NB4 (cell line): ENCODE results near the gene IFNGR2.
"Not testable (repeated sequence)": the region's sequence is repeated elsewhere in the genome, so short reads cannot be mapped to it uniquely, and the experiment has no call there.

Experiments used
- DNase-seq: peaks from one replicate; pipeline ENCODE4 v3.0.0; 2010; ENCODE audit warnings: low read depth
- H3K4me3 ChIP-seq: one replicate; pipeline ENCODE4 v1.5.1; 2011; ENCODE audit warnings: mild to moderate bottlenecking, low read depth, low read length, moderate library complexity
- CTCF ChIP-seq: IDR thresholded peaks from one replicate; pipeline ENCODE4 v1.5.1; 2012; ENCODE audit warnings: low read depth, low read length
- MAX ChIP-seq: IDR thresholded peaks from 2 replicates; pipeline ENCODE4 v1.6.1; 2011; ENCODE audit warnings: low read depth, low read length
- MYC ChIP-seq: IDR thresholded peaks from 2 replicates; pipeline ENCODE4 v1.6.1; 2011; ENCODE audit warnings: low read depth, low read length
- POLR2A ChIP-seq: IDR thresholded peaks from 2 replicates; pipeline ENCODE4 v1.6.1; 2011; ENCODE audit warnings: mild to moderate bottlenecking; ENCODE audit not compliant: insufficient read length; ENCODE audit errors: extremely low read depth

IFNGR2 gene

DNA sequence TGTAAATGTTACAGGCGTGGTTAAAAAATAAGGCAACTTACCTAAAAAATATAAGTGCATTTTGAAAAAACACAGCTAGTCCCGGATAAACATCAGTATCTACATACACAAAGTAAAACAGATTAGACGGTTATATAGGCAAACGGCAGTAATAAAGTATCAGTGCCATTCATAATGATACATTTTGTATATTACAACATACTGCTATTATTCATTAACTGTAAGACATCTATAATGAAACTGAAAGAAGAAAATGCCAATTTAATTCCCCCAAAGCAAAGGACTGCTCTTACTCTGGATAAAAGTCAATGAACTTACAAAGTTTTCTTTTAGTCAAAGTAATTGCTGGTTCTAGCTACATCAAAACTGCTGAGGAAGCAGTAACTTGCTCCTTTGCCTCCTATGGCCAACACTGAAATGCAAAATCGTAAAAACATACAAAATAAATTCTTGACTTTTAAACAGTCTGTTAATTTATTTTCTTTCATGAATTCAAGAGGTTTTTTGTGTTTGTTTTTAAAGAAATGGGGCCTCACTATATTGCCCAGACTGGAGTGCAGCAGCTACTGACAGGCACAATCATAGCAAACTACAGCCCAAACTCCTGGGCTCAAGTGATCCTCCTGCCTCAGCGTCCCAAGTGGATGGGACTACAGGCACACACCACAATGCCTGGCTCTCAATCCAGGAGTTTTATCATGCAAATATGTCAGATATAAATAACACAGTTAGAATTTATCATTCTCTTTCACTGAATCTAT lies 52.7 kb downstream of the IFNGR2 start:
- no peak for DNase-seq
- no peak overlapping the region for H3K4me3 ChIP-seq
- no peak for TF ChIP-seq CTCF
- no peak for TF ChIP-seq MYC
- no peak for TF ChIP-seq MAX
- no peak for TF ChIP-seq POLR2A

GRCh38 chr21:33458861-33459260 lies 55.6 kb downstream of the IFNGR2 start:
- DNase-seq = no peak
- no peak overlapping the region for H3K4me3 ChIP-seq
- no peak for TF ChIP-seq CTCF
- no peak for TF ChIP-seq MYC
- no peak for TF ChIP-seq POLR2A
- TF ChIP-seq MAX = no peak

DNA sequence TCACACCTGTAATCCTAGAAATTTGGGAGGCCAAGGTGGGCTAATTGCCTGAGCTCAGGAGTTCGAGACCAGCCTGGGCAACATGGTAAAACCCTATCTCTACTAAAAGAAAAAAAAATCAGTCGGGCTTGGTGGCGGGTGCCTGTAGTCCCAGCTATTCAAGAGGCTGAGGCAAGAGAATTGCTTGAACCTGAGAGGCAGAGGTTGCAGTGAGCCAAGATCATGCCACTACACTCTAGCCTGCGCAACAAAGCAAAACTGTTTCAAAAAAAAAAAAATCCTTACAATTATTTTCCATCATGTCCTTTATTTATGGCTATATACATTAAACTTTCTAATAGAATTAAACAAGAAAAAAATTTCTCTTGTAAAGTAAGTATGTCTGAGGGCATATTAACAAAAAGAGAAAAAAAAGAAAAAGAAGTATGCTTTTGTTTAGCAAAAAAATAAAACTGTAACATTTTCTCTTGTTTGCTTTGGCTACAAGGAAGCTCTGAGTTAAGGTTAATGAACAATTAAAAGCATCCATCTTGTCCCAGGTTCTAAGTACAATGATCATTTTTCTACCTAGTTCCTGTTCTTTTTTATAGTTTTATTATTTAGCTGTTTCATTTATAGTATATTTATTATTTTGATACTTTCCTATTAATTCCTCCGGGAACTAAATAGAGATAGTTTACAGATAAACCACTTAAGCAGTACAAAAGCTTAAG lies 58.5 kb downstream of the IFNGR2 start:
- DNase-seq = no peak
- H3K4me3 ChIP-seq = no peak overlapping the region
- TF ChIP-seq CTCF (no peak), MYC (no peak), POLR2A (no peak), MAX (no peak)

- DNase-seq, H3K4me3 ChIP-seq: not testable (repeated sequence)
Observed at GRCh38 chr21:33469183-33469582, 66.0 kb downstream of the IFNGR2 start.

DNA sequence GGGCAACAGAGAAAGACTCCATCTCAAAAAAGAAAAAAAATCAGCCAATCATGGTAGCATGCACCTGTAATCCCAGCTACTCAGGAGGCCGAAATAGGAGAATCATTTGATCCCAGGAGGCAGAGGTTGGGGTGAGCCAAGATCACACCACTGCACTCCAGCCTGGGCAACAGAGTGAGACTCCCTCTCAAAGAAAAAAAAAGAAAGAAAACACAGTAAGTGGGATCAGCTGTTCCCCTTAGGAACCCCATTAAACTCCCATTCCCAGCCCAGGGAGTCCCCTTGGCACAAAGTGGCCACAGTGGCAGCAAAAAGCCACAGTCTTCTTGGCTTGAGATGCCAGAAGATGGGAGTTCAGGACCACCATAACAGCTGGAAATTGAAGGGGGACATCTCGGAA lies 67.5 kb downstream of the IFNGR2 start:
- TF ChIP-seq POLR2A = no peak
- no peak for TF ChIP-seq MAX
- no peak for TF ChIP-seq CTCF
- TF ChIP-seq MYC = no peak

DNA sequence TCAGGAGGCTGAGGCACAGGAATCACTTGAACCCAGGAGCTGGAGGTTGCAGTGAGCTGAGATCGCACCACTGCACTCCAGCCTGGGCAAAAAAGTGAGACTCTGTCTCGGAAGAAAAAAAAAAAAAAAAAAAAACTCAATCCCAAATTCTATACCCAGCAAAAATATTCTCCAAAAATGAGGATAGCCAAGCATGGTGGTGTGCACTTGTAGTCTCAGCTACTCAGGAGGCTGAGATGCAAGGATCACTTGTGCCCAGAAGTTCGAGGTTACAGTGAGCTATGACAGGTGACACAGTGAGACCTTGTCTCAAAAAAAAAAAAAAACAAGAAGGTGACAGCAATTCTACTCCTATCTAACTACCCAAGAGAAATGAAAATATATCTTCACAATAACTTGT lies 70.1 kb downstream of the IFNGR2 start:
- no peak for DNase-seq
- H3K4me3 ChIP-seq = no peak overlapping the region
- TF ChIP-seq MAX = no peak
- TF ChIP-seq MYC = no peak

More for the DNA sequence above, 67.5 kb downstream of the IFNGR2 start:
- no peak overlapping the region for H3K4me3 ChIP-seq
- no peak for DNase-seq
